Measurements from ENCODE around the gene LSAMP. TPM values are rescaled to one million over a fixed set of nuclear protein-coding genes. Genes with fewer than 3 reads are reported as not detected.

LSAMP gene
- total and polyA plus RNA-seq, 2 experiments from 2014 or later, result 2.0 to 2.9 TPM

- Histone ChIP-seq H3K27ac (ENCODE audit: low read depth) (no peak overlapping the region), H3K4me1 (ENCODE audit: insufficient read depth) (no peaks in the 10 kb centered on the region), H4K20me1 (replicated peaks; ENCODE audit: insufficient read depth) (no peaks in the 10 kb centered on the region), H3K79me2 (replicated peaks; ENCODE audit: insufficient read depth) (no peaks in the 10 kb centered on the region), H3K9me2 (ENCODE audit: insufficient read depth) (peaks cover 3% of the 10 kb centered on the region; the same call in 1 of the 2 replicates), H2AFZ (no peak overlapping the region), H3K27me3 (ENCODE audit: insufficient read depth) (no peaks in the 10 kb centered on the region), H3F3A (replicated peaks; ENCODE audit: low read depth) (no peaks in the 10 kb centered on the region), H3K36me3 (ENCODE audit: insufficient read depth) (no peaks in the 10 kb centered on the region), H3K4me2 (no peak overlapping the region), H3K4me3 (no peak overlapping the region)
- ATAC-seq (no peak), DNase-seq (ENCODE audit: low spot score) (no peak)
- H3K27me3 Mint-ChIP-seq (ENCODE audit: insufficient read depth, low read depth, poor library complexity), result peaks cover 2% of the 10 kb centered on the region
- no peak overlapping the region for H3K4me3 Mint-ChIP-seq
- no peaks in the 10 kb centered on the region for H3K9me3 Mint-ChIP-seq
- peaks cover 9% of the 10 kb centered on the region for H3K4me1 Mint-ChIP-seq
- TF ChIP-seq ZNF462 (CRISPR knock-in tag; IDR thresholded peaks at IDR 0.05) (no peak), ZNF331 (CRISPR knock-in tag; IDR thresholded peaks at IDR 0.05; ENCODE audit: low read depth) (no peak), ETS1 (IDR thresholded peaks at IDR 0.05) (no peak), CREB1 (CRISPR knock-in tag; IDR thresholded peaks at IDR 0.05; ENCODE audit: low read depth) (no peak), JUNB (IDR thresholded peaks at IDR 0.05; ENCODE audit: unreplicated experiment) (no peak), EZH2 (IDR thresholded peaks at IDR 0.05; ENCODE audit: low read depth, unreplicated experiment) (no peak), CTCF (conservative IDR thresholded peaks at IDR 0.05; ENCODE audit: low read depth in 2 of 2) (no peak)
- no peaks in the 10 kb centered on the region for H3K36me3 Mint-ChIP-seq (ENCODE audit: low read depth)
- H3K27ac Mint-ChIP-seq, result no peak overlapping the region
Measured at GRCh38 chr3:116057400-116058006, 387.8 kb downstream of the LSAMP start.
